Iris pigment epithelial cell (primary cell): ENCODE data around the gene LRRK1.
"Not testable (repeated sequence)": the region's sequence is repeated elsewhere in the genome, so short reads cannot be mapped to it uniquely, and the experiment has no call there.

Experiments
- DNase-seq: peaks from one replicate; pipeline ENCODE4 v3.0.0-alpha.2; 2011; ENCODE audit warnings: low read depth

Gene LRRK1

GRCh38 chr15:101071651-101072050 is 152.5 kb downstream of the LRRK1 start:
- no peak for DNase-seq

- not testable (repeated sequence) for DNase-seq
Measured at GRCh38 chr15:101072235-101072634, 153.1 kb downstream of the LRRK1 start.

- not testable (repeated sequence) for DNase-seq
Measured at GRCh38 chr15:101077806-101078668, 158.9 kb downstream of the LRRK1 start.

GRCh38 chr15:101078669-101079323 is 159.6 kb downstream of the LRRK1 start:
- no peak for DNase-seq

- no peak for DNase-seq
Measured at GRCh38 chr15:101081900-101082299, 162.7 kb downstream of the LRRK1 start.

- DNase-seq = no peak
Measured at GRCh38 chr15:101083336-101084045, 164.3 kb downstream of the LRRK1 start.

- no peak for DNase-seq
Measured at GRCh38 chr15:101084801-101085200, 165.6 kb downstream of the LRRK1 start.

GRCh38 chr15:101085311-101085700 is 166.1 kb downstream of the LRRK1 start:
- no peak for DNase-seq

GRCh38 chr15:101086394-101087171 is 167.4 kb downstream of the LRRK1 start:
- no peak for DNase-seq

- DNase-seq = no peak
Measured at GRCh38 chr15:101087172-101087769, 168.1 kb downstream of the LRRK1 start.

- DNase-seq = no peak
Measured at GRCh38 chr15:101088271-101088670, 169.1 kb downstream of the LRRK1 start.

- DNase-seq = peak; percentile 30
Measured at GRCh38 chr15:101088788-101089578, 169.8 kb downstream of the LRRK1 start.

GRCh38 chr15:101089579-101090427 is 170.6 kb downstream of the LRRK1 start:
- no peak for DNase-seq

- DNase-seq = no peak
Measured at GRCh38 chr15:101090428-101090790, 171.3 kb downstream of the LRRK1 start.

- DNase-seq = peak; percentile 70
Measured at GRCh38 chr15:101091080-101092017, 172.2 kb downstream of the LRRK1 start.

- DNase-seq = no peak
Measured at GRCh38 chr15:101092156-101092866, 173.2 kb downstream of the LRRK1 start.

- no peak for DNase-seq
Measured at GRCh38 chr15:101092867-101093202, 173.7 kb downstream of the LRRK1 start.

- no peak for DNase-seq
Measured at GRCh38 chr15:101093958-101094357, 174.8 kb downstream of the LRRK1 start.
